ENCODE data around the gene CXCL3. TPM values are rescaled to one million over a fixed set of nuclear protein-coding genes. Genes with fewer than 3 reads are reported as not detected.

Gene CXCL3
- total RNA-seq, 1 experiment from 2014 or later = 1.9 TPM

- no peaks in the 10 kb centered on the region for H3K9me3 ChIP-seq (ENCODE audit: control insufficient read depth in 1 of 2, insufficient read depth in 1 of 2, low read depth in 1 of 2, low read length in 2 of 2)
- ChIA-PET RAD21 (ENCODE audit: low non-redundant PET in 1 of 2, low total read pairs in 2 of 2, uncharacterized antibody in 2 of 2, unreplicated experiment in 2 of 2) (no interaction called here), CTCF (no interaction called here), POLR2A (no interaction called here)
- H3K79me2 ChIP-seq (ENCODE audit: insufficient read depth, low read length) = no peaks in the 10 kb centered on the region
- no peak overlapping the region for H3K4me3 ChIP-seq (replicated peaks in 1 of 2; ENCODE audit: low read depth in 1 of 2, low read length in 2 of 2)
- H3K36me3 ChIP-seq (ENCODE audit: control insufficient read depth in 1 of 2, insufficient read depth in 2 of 2, low read length in 2 of 2) = no peaks in the 10 kb centered on the region
- H3K4me2 ChIP-seq (ENCODE audit: low read length) = no peak overlapping the region
- no TSS peak for BruUV-seq (replicated peaks)
- no peak overlapping the region for H3K27ac ChIP-seq (ENCODE audit: low read depth, low read length)
- H2AFZ ChIP-seq (ENCODE audit: low read depth, low read length, poor library complexity, severe bottlenecking) = no peak overlapping the region
- intact Hi-C loops (cut with micrococcal nuclease) = no loop called here
- H4K20me1 ChIP-seq (ENCODE audit: insufficient read depth) = no peaks in the 10 kb centered on the region
- no peaks in the 10 kb centered on the region for H3K27me3 ChIP-seq (ENCODE audit: insufficient read depth, low read length)
- TF ChIP-seq EZH2phosphoT487 (IDR thresholded peaks at IDR 0.05; ENCODE audit: borderline replicate concordance) (no peak), SIN3A (IDR thresholded peaks at IDR 0.05; ENCODE audit: low read depth) (no peak), FOSL1 (IDR thresholded peaks at IDR 0.05; ENCODE audit: low read depth) (no peak), EGR1 (IDR thresholded peaks at IDR 0.05; ENCODE audit: low read depth) (no peak), MAX (IDR thresholded peaks at IDR 0.05) (no peak), CBX3 (IDR thresholded peaks at IDR 0.05; ENCODE audit: low read depth) (no peak)
- H3K4me1 ChIP-seq (ENCODE audit: control insufficient read depth in 1 of 2, insufficient read depth in 2 of 2, low read length in 2 of 2) = no peaks in the 10 kb centered on the region
- H3K9ac ChIP-seq (ENCODE audit: low read length) = no peak overlapping the region
- no peaks in the 10 kb centered on the region for H3K9me2 ChIP-seq (ENCODE audit: insufficient read depth)
- DNase-seq (ENCODE audit: low read depth, low spot score) (no peak), ATAC-seq (no peak)
These were observed 45.1 kb upstream of the CXCL3 start for GRCh38 chr4:74083546-74083945.

- Histone ChIP-seq H3K9me3 (ENCODE audit: control insufficient read depth in 1 of 2, insufficient read depth in 1 of 2, low read depth in 1 of 2, low read length in 2 of 2) (no peaks in the 10 kb centered on the region), H3K4me2 (ENCODE audit: low read length) (no peak overlapping the region), H3K9ac (ENCODE audit: low read length) (no peak overlapping the region), H3K9me2 (ENCODE audit: insufficient read depth) (no peaks in the 10 kb centered on the region), H3K79me2 (ENCODE audit: insufficient read depth, low read length) (no peaks in the 10 kb centered on the region), H3K36me3 (ENCODE audit: control insufficient read depth in 1 of 2, insufficient read depth in 2 of 2, low read length in 2 of 2) (no peaks in the 10 kb centered on the region), H3K27ac (ENCODE audit: low read depth, low read length) (no peak overlapping the region), H3K4me3 (replicated peaks in 1 of 2; ENCODE audit: low read depth in 1 of 2, low read length in 2 of 2) (no peak overlapping the region), H4K20me1 (ENCODE audit: insufficient read depth) (no peaks in the 10 kb centered on the region), H3K27me3 (ENCODE audit: insufficient read depth, low read length) (no peaks in the 10 kb centered on the region), H3K4me1 (ENCODE audit: control insufficient read depth in 1 of 2, insufficient read depth in 2 of 2, low read length in 2 of 2) (no peaks in the 10 kb centered on the region), H2AFZ (ENCODE audit: low read depth, low read length, poor library complexity, severe bottlenecking) (no peak overlapping the region)
- intact Hi-C loops (cut with micrococcal nuclease) = no loop called here
- no TSS peak for BruUV-seq (replicated peaks)
- ChIA-PET CTCF (interaction anchor here (1.2 kb wide), 1 partner anchor 16 kb away, joined by 3 read pairs; no protein-coding TSS in a partner anchor), POLR2A (no interaction called here), RAD21 (ENCODE audit: low non-redundant PET in 1 of 2, low total read pairs in 2 of 2, uncharacterized antibody in 2 of 2, unreplicated experiment in 2 of 2) (no interaction called here)
- no peak for ATAC-seq
- DNase-seq (ENCODE audit: low read depth, low spot score) = no peak
- TF ChIP-seq CEBPB (IDR thresholded peaks at IDR 0.05; ENCODE audit: low read depth) (no peak), EGR1 (IDR thresholded peaks at IDR 0.05; ENCODE audit: low read depth) (no peak), SIN3A (IDR thresholded peaks at IDR 0.05; ENCODE audit: low read depth) (no peak), EZH2 (IDR thresholded peaks at IDR 0.05) (no peak), YY1 (IDR thresholded peaks at IDR 0.05; ENCODE audit: extremely low read depth, insufficient replicate concordance, low read depth, low read length) (no peak), ZBTB33 (IDR thresholded peaks at IDR 0.05; ENCODE audit: extremely low read depth, insufficient replicate concordance, low read length) (no peak), CBX3 (IDR thresholded peaks at IDR 0.05; ENCODE audit: low read depth) (no peak), FOSL1 (IDR thresholded peaks at IDR 0.05; ENCODE audit: low read depth) (no peak), ELF1 (IDR thresholded peaks at IDR 0.05; ENCODE audit: borderline replicate concordance, low read depth) (no peak), POLR2A (IDR thresholded peaks at IDR 0.05; ENCODE audit: borderline replicate concordance, extremely low read depth, insufficient read depth, insufficient read length) (no peak), JUND (IDR thresholded peaks at IDR 0.05) (no peak), MAX (IDR thresholded peaks at IDR 0.05) (no peak), RAD21 (IDR thresholded peaks at IDR 0.05; ENCODE audit: low read depth) (no peak), POLR2AphosphoS5 (IDR thresholded peaks at IDR 0.05; ENCODE audit: low read depth, low read length) (no peak), CTCF (IDR thresholded peaks at IDR 0.05 in 2 of 3, conservative IDR thresholded peaks at IDR 0.05 in 1 of 3; ENCODE audit: borderline replicate concordance in 1 of 3, insufficient read depth in 1 of 3, low read depth in 2 of 3, low read length in 2 of 3) (no peak), ATF3 (IDR thresholded peaks at IDR 0.05) (no peak), ZFX (IDR thresholded peaks at IDR 0.05) (no peak)
These were observed 42.5 kb upstream of the CXCL3 start for GRCh38 chr4:74081035-74081434.

All from HCT116 (cell line).